ENCODE results near the gene MYRFL. TPM values are rescaled to one million over a fixed set of nuclear protein-coding genes. Genes with fewer than 3 reads are reported as not detected.

MYRFL gene
- total RNA-seq (under 1 TPM in 8 of 9 donors, not detected in 1; 0.13 to 0.96 (median 0.46) TPM), polyA plus RNA-seq (under 1 TPM in 1 of 2 donors, not detected in 1; 0.18 TPM)
- long read RNA-seq, donor 1 = 0 reads
- long read RNA-seq, donor 2 = 0 reads
- long read RNA-seq, donor 3 = 0 reads

GRCh38 chr12:69824966-69825560, at the start of gene MYRFL:
MYRFL (plus strand) TSS chr12:69825227; CDS start chr12:69825518, 291 bp downstream.
- no peaks in the 10 kb centered on the region for H3K36me3 ChIP-seq
- WGBS, 4 donors = 80 to 84% (median 81%) methylated on average over 5 of the region's 5 CpGs
- H3K27me3 ChIP-seq = no peaks in the 10 kb centered on the region
- no peak for ATAC-seq
- TF ChIP-seq CTCF (IDR thresholded peaks at IDR 0.05) (no peak), POLR2A (IDR thresholded peaks at IDR 0.05) (no peak)
- H3K9me3 ChIP-seq = no peaks in the 10 kb centered on the region
- H3K27ac ChIP-seq = no peak within 1 kb of the TSS
- peaks cover 0 to 12% (median 4%) of the 10 kb centered on the region in 12 donors for H3K4me1 ChIP-seq
- no peak for DNase-seq
- H3K4me3 ChIP-seq = no peak within 1 kb of the TSS
- intact Hi-C loops (cut with DNase I) = no loop called here

- intact Hi-C loops (cut with DNase I) = no loop called here
- no peaks in the 10 kb centered on the region for H3K27me3 ChIP-seq
- no peak overlapping the region for H3K4me3 ChIP-seq
- WGBS, 4 donors = 57 to 70% (median 62%) methylated on average over 7 of the region's 7 CpGs
- ATAC-seq (no peak), DNase-seq (no peak)
- H3K27ac ChIP-seq = no peak overlapping the region
- TF ChIP-seq CTCF (IDR thresholded peaks at IDR 0.05) (no peak), POLR2A (IDR thresholded peaks at IDR 0.05) (no peak)
- H3K9me3 ChIP-seq = peaks cover 0 to 16% (median 0%) of the 10 kb centered on the region in 12 donors
- H3K36me3 ChIP-seq = no peaks in the 10 kb centered on the region
- no peaks in the 10 kb centered on the region for H3K4me1 ChIP-seq
Observed at GRCh38 chr12:69779928-69780327, 45.1 kb upstream of the MYRFL start.

- no peaks in the 10 kb centered on the region for H3K27me3 ChIP-seq
- H3K27ac ChIP-seq = no peak overlapping the region
- ATAC-seq (no peak), DNase-seq (no peak)
- intact Hi-C loops (cut with DNase I) = no loop called here
- TF ChIP-seq CTCF (IDR thresholded peaks at IDR 0.05) = no peak
- TF ChIP-seq POLR2A (IDR thresholded peaks at IDR 0.05) = no peak
- H3K9me3 ChIP-seq = peaks cover 0 to 16% (median 0%) of the 10 kb centered on the region in 12 donors
- 67 to 75% (median 73%) methylated on average over 6 of the region's 6 CpGs for WGBS, 4 donors
- H3K4me1 ChIP-seq = no peaks in the 10 kb centered on the region
- no peak overlapping the region for H3K4me3 ChIP-seq
- H3K36me3 ChIP-seq = peaks cover 0 to 5% (median 0%) of the 10 kb centered on the region in 9 donors
Observed at GRCh38 chr12:69783365-69783764, 41.7 kb upstream of the MYRFL start.

GRCh38 chr12:69789351-69789750, 35.7 kb upstream of the MYRFL start:
- ATAC-seq (no peak), DNase-seq (no peak)
- Histone ChIP-seq H3K27me3 (no peaks in the 10 kb centered on the region), H3K9me3 (peaks cover 0 to 38% (median 15%) of the 10 kb centered on the region in 12 donors), H3K27ac (no peak overlapping the region), H3K36me3 (peaks cover 0 to 6% (median 0%) of the 10 kb centered on the region in 9 donors), H3K4me3 (no peak overlapping the region), H3K4me1 (no peaks in the 10 kb centered on the region)
- intact Hi-C loops (cut with DNase I) = no loop called here
- TF ChIP-seq CTCF (IDR thresholded peaks at IDR 0.05) (no peak), POLR2A (IDR thresholded peaks at IDR 0.05) (no peak)
